GM13976 (cell line): ENCODE results near the gene CD200R1.
"Not testable (repeated sequence)": the region's sequence is repeated elsewhere in the genome, so short reads cannot be mapped to it uniquely, and the experiment has no call there.

Experiments used
- DNase-seq: peaks from one replicate; pipeline ENCODE4 v3.0.0; 2012; ENCODE audit warnings: low spot score
- CTCF ChIP-seq: IDR thresholded peaks from 2 replicates; pipeline ENCODE4 v1.5.1; 2012; ENCODE audit warnings: borderline replicate concordance, mild to moderate bottlenecking; ENCODE audit not compliant: insufficient read depth; ENCODE audit errors: extremely low read depth, missing control alignments, control extremely low read depth
- in situ Hi-C: fragments of 300-500 bp; cut with MboI; formaldehyde crosslinking; loops from one replicate; pipeline ENCODE4 v1.12.0; 2022; ENCODE audit warnings: low sequenced_read_pairs, mixed read lengths, inconsistent platforms; ENCODE audit not compliant: unreplicated experiment

The CD200R1 gene

GRCh38 chr3:112931736-112932521 lies 43.0 kb downstream of the CD200R1 start:
- DNase-seq, result no peak

GRCh38 chr3:112930771-112931170 lies 44.1 kb downstream of the CD200R1 start:
- no peak for TF ChIP-seq CTCF
- DNase-seq, result no peak
- in situ Hi-C loops, result no loop called here

More at GRCh38 chr3:112931736-112932521, 43.0 kb downstream of the CD200R1 start:
- no peak for TF ChIP-seq CTCF
- in situ Hi-C loops, result no loop called here

- DNase-seq, result no peak
- TF ChIP-seq CTCF, result no peak
These were observed 48.9 kb downstream of the CD200R1 start for GRCh38 chr3:112925969-112926368.

GRCh38 chr3:112925560-112925959 lies 49.3 kb downstream of the CD200R1 start:
- in situ Hi-C loops, result no loop called here
- DNase-seq, result no peak
- no peak for TF ChIP-seq CTCF

More at GRCh38 chr3:112925969-112926368, 48.9 kb downstream of the CD200R1 start:
- in situ Hi-C loops, result no loop called here

GRCh38 chr3:112919541-112919940 lies 55.4 kb downstream of the CD200R1 start:
- in situ Hi-C loops, DNase-seq: not testable (repeated sequence)

GRCh38 chr3:112908252-112908651 lies 66.7 kb downstream of the CD200R1 start:
- in situ Hi-C loops, result no loop called here
- no peak for TF ChIP-seq CTCF
- DNase-seq, result peak; percentile 20

- TF ChIP-seq CTCF, result no peak
- no peak for DNase-seq
- in situ Hi-C loops, result no loop called here
These were observed 70.1 kb downstream of the CD200R1 start for GRCh38 chr3:112904786-112905185.
